Measurements from ENCODE around the gene MTR. TPM values are rescaled to one million over a fixed set of nuclear protein-coding genes. Genes with fewer than 3 reads are reported as not detected.

The MTR gene
- total RNA-seq, 6 experiments from 2014 or later, result 34.0 to 39.2 (median 36.0) TPM

GRCh38 chr1:236845830-236846229 is 50.7 kb downstream of the MTR start:
- Mint-ChIP-seq H3K4me3 (no peak overlapping the region), H3K4me1 (ENCODE audit: low read depth) (no peaks in the 10 kb centered on the region), H3K36me3 (ENCODE audit: low read depth) (peaks cover 27% of the 10 kb centered on the region), H3K27ac (no peak overlapping the region), H3K9me3 (no peaks in the 10 kb centered on the region), H3K27me3 (ENCODE audit: insufficient read depth) (no peaks in the 10 kb centered on the region)
- TF ChIP-seq CTCF (IDR thresholded peaks at IDR 0.05), result no peak
- no peak for DNase-seq

GRCh38 chr1:236848274-236848923 is 53.3 kb downstream of the MTR start:
- H3K4me3 Mint-ChIP-seq, result no peak overlapping the region
- H3K9me3 Mint-ChIP-seq, result no peaks in the 10 kb centered on the region
- H3K4me1 Mint-ChIP-seq (ENCODE audit: low read depth), result peaks cover 10% of the 10 kb centered on the region
- DNase-seq, result no peak
- peaks cover 37% of the 10 kb centered on the region for H3K36me3 Mint-ChIP-seq (ENCODE audit: low read depth)
- H3K27ac Mint-ChIP-seq, result no peak overlapping the region
- no peak for TF ChIP-seq CTCF (IDR thresholded peaks at IDR 0.05)
- H3K27me3 Mint-ChIP-seq (ENCODE audit: insufficient read depth), result no peaks in the 10 kb centered on the region

GRCh38 chr1:236850077-236850979 is 55.2 kb downstream of the MTR start:
- peaks cover 30% of the 10 kb centered on the region for H3K4me1 Mint-ChIP-seq (ENCODE audit: low read depth)
- no peak for DNase-seq
- no peak overlapping the region for H3K27ac Mint-ChIP-seq
- H3K9me3 Mint-ChIP-seq, result no peaks in the 10 kb centered on the region
- no peaks in the 10 kb centered on the region; the same call in 1 of the 2 replicates for H3K27me3 Mint-ChIP-seq (ENCODE audit: insufficient read depth)
- TF ChIP-seq CTCF (IDR thresholded peaks at IDR 0.05), result no peak; the same call in 1 of the 2 replicates
- peaks cover 40% of the 10 kb centered on the region for H3K36me3 Mint-ChIP-seq (ENCODE audit: low read depth)
- no peak overlapping the region for H3K4me3 Mint-ChIP-seq

- peak; percentile 27 for DNase-seq
- no peak for TF ChIP-seq CTCF (IDR thresholded peaks at IDR 0.05)
- Mint-ChIP-seq H3K27ac (no peak overlapping the region), H3K4me3 (no peak overlapping the region), H3K4me1 (ENCODE audit: low read depth) (peaks cover 34% of the 10 kb centered on the region), H3K36me3 (ENCODE audit: low read depth) (peaks cover 45% of the 10 kb centered on the region), H3K27me3 (ENCODE audit: insufficient read depth) (no peaks in the 10 kb centered on the region; the same call in 1 of the 2 replicates), H3K9me3 (no peaks in the 10 kb centered on the region)
These were observed 56.8 kb downstream of the MTR start for GRCh38 chr1:236851871-236852270.

GRCh38 chr1:236853921-236854604 is 59.0 kb downstream of the MTR start:
- peak; percentile 40 for DNase-seq
- Mint-ChIP-seq H3K27ac (peak overlapping the region; percentile 80), H3K4me1 (ENCODE audit: low read depth) (peaks cover 34% of the 10 kb centered on the region), H3K9me3 (no peaks in the 10 kb centered on the region), H3K4me3 (peak overlapping the region; percentile 64), H3K36me3 (ENCODE audit: low read depth) (peaks cover 52% of the 10 kb centered on the region), H3K27me3 (ENCODE audit: insufficient read depth) (no peaks in the 10 kb centered on the region; the same call in 1 of the 2 replicates)
- no peak for TF ChIP-seq CTCF (IDR thresholded peaks at IDR 0.05)
